ENCODE data around the gene LRP1B.

The LRP1B gene

DNA sequence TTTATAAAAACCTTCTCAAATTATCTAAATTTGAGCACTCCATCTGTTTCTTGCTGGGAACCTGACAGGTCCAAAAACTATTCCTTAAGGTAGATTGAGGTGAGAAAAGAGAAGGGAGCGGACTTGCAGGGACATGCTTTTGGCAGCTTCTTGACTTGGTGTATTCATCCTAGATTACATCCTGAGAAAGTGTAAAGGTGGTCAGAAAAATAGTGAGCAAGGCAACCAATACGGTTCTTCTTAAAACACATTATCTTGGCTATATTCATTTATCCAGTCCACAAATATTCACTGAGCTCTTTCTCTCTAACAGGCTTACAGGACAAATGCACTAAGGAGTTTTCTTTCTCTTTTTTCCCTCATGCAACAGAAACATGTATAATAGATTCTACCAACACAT lies 230.0 kb downstream of the LRP1B start:
- no peak for TF ChIP-seq ZFX (IDR thresholded peaks at IDR 0.05; ENCODE audit: borderline replicate concordance)
- TF ChIP-seq, protein P1, sequence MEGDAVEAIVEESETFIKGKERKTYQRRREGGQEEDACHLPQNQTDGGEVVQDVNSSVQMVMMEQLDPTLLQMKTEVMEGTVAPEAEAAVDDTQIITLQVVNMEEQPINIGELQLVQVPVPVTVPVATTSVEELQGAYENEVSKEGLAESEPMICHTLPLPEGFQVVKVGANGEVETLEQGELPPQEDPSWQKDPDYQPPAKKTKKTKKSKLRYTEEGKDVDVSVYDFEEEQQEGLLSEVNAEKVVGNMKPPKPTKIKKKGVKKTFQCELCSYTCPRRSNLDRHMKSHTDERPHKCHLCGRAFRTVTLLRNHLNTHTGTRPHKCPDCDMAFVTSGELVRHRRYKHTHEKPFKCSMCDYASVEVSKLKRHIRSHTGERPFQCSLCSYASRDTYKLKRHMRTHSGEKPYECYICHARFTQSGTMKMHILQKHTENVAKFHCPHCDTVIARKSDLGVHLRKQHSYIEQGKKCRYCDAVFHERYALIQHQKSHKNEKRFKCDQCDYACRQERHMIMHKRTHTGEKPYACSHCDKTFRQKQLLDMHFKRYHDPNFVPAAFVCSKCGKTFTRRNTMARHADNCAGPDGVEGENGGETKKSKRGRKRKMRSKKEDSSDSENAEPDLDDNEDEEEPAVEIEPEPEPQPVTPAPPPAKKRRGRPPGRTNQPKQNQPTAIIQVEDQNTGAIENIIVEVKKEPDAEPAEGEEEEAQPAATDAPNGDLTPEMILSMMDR (IDR thresholded peaks at IDR 0.05), result no peak

DNA sequence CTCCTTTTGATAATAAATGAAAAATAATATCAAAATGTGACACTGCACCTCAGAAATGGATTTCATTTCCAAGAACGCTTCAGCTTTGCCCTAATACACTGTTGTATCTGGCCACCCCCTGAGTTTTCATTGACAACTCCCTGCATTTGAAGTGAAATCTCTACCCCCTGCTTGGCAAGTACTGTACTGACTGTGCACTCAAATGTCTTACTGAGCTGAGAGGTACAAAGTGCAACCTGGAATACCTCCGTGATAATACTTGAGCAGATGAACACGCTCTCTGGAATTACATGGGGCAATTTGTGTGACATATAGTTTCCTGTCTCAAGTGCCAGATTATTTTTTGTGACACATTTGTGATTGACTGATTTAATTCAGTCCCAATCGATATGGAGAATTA lies 231.1 kb downstream of the LRP1B start:
- TF ChIP-seq, protein P1 (IDR thresholded peaks at IDR 0.05), result no peak
- TF ChIP-seq ZFX (IDR thresholded peaks at IDR 0.05; ENCODE audit: borderline replicate concordance), result no peak
- H3K27ac ChIP-seq, result no peak overlapping the region

More for the DNA sequence above, 230.0 kb downstream of the LRP1B start:
- H3K27ac ChIP-seq, result no peak overlapping the region

DNA sequence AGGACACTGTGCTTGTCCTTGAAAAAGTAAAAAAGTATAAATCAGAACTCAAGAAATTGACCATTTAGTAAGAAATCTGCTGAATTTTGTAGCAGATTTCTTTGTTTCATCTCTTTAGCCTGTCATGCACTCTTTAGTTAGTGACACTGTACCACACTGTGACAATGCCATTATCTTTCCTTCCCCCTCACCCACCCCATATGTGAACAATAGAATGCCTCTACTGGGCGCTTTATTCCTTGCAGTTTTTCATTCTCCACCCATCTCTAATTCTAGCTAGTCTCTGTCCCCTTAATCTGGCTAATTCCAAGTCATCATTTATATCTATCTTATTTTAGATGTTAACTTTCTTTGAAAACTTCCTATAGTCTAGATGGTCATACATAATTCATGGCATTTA lies 241.0 kb downstream of the LRP1B start:
- TF ChIP-seq, protein P1 (IDR thresholded peaks at IDR 0.05), result no peak
- TF ChIP-seq ZFX (IDR thresholded peaks at IDR 0.05; ENCODE audit: borderline replicate concordance), result no peak
- H3K27ac ChIP-seq, result no peak overlapping the region

DNA sequence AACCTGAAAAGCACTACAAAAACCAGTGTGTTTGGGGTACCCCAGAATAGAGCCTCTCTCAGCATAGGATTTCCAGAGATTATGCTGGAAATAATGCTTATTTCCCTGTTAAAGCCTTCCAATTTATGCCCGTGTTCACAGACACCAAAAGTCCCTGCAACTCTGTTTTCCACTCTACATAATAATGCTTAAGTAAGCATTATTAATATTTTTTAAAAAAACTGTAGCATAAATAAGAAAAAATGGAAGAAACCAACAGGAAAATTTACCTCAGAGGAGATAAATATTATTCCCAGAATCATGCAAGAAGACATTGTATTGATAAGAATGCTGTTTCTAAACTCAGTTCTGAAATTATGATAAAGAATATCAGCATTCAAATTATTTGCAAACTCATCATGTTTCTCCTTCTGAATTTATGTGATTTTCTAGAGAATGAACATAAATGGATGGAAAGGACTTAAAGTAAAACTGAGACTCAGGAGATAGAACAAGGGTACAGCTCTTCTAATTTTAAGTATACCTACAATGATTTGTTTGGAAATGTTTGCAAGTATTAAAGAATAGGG lies 241.7 kb downstream of the LRP1B start:
- no peak overlapping the region for H3K27ac ChIP-seq
- no peak for TF ChIP-seq ZFX (IDR thresholded peaks at IDR 0.05; ENCODE audit: borderline replicate concordance)
- TF ChIP-seq, protein P1 (IDR thresholded peaks at IDR 0.05), result no peak

DNA sequence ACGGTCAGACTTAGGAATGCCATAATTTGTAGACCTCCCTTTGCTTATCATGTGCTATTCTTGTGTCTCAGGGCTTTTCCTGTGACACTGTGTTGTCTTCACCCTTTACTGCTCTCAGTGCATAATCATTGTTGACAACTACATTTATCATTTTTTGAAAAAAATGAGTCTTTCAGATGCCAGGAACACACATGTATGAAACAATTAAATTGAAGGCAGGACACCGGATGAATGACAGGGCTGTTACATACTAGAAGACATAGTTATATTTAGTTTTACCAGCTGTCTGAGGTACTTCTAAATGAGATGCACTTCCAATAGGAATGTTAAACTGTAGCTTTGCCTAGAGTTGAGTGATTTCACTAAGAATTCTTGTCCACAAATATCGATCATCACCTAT lies 243.5 kb downstream of the LRP1B start:
- TF ChIP-seq, protein P1 (IDR thresholded peaks at IDR 0.05), result no peak
- no peak for TF ChIP-seq ZFX (IDR thresholded peaks at IDR 0.05; ENCODE audit: borderline replicate concordance)
- H3K27ac ChIP-seq, result no peak overlapping the region

DNA sequence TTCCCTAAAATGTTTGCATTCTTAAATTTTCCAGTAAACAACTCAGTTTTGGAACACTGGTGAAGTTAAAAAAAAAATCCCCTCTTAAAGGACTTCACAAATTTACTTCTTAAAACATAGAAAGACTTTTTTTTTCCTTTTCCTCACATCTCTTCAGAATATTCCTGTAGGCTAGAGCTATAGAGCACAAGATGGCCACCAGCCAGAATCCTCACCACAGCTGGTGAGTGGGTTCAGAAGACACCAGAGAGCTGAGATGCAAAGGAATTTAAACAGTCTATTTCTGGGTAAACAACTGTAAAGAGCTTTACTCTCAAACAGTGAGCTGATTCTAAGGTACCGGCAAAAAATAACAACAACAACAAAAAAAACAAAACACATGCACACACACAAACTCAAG lies 252.8 kb downstream of the LRP1B start:
- no peak for TF ChIP-seq ZFX (IDR thresholded peaks at IDR 0.05; ENCODE audit: borderline replicate concordance)
- TF ChIP-seq, protein P1 (IDR thresholded peaks at IDR 0.05), result no peak
- no peak overlapping the region for H3K27ac ChIP-seq

DNA sequence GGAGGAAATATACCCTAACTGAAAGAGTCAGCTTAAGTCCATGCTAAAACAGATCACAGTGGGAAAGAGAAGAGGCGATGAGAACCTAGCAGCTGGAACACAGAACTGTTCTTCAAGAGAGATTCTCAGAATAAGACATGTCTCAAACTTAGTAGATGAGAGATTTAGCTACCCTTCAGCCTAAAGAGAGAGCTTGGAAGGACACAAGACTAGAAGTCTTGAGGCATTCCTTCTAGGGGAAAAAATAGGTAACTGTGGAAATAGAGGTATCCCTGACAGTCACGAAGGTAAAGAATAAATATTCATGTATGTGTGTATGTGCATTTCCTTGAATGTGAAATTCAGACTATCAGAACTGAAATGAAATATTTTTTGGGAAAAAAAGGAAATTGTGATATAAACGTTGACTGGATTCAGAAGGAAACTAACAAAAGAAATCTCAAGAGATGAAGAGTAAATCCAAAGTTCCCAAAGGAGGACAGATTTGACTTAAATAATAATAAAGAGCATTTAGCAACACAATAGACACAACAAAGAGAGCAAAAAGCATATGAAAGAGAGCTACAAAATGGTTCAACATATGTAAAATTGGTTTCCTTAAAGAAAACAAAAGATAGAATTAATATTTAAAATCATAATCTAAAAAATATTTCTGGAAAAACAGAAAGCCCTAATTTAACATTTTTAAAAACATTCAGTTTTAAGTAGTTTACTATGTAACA lies 258.7 kb downstream of the LRP1B start:
- H3K27ac ChIP-seq, result no peak overlapping the region

More for the DNA sequence above, 258.7 kb downstream of the LRP1B start:
- TF ChIP-seq, protein P1 (IDR thresholded peaks at IDR 0.05), result no peak
- TF ChIP-seq ZFX (IDR thresholded peaks at IDR 0.05; ENCODE audit: borderline replicate concordance), result no peak
